ENCODE data around the gene MN1.

MN1 gene

GRCh38 chr22:27716074-27716473 is 85.5 kb downstream of the MN1 start:
- ATAC-seq: no peak
- TF ChIP-seq ZNF565 (CRISPR knock-in tag; conservative IDR thresholded peaks at IDR 0.05; ENCODE audit: low read depth) (peak; percentile 76; the same call in 1 of the 2 replicates), OSR1 (CRISPR knock-in tag; IDR thresholded peaks at IDR 0.05) (no peak)

GRCh38 chr22:27715106-27715505 is 86.5 kb downstream of the MN1 start:
- TF ChIP-seq CREB5 (CRISPR knock-in tag; IDR thresholded peaks at IDR 0.05; ENCODE audit: low read depth): no peak
- TF ChIP-seq ARNTL (CRISPR knock-in tag; IDR thresholded peaks at IDR 0.05; ENCODE audit: borderline replicate concordance, low read depth): no peak
- TF ChIP-seq TCF4 (CRISPR knock-in tag; IDR thresholded peaks at IDR 0.05; ENCODE audit: borderline replicate concordance): no peak
- TF ChIP-seq ZNF8 (CRISPR knock-in tag; IDR thresholded peaks at IDR 0.05): no peak
- no peak for TF ChIP-seq TSHZ2 (CRISPR knock-in tag; IDR thresholded peaks at IDR 0.05)
- TF ChIP-seq TOX (CRISPR knock-in tag; IDR thresholded peaks at IDR 0.05; ENCODE audit: borderline replicate concordance): no peak
- no peak for TF ChIP-seq ZNF70 (CRISPR knock-in tag; IDR thresholded peaks at IDR 0.05)
- no peak for TF ChIP-seq PATZ1 (CRISPR knock-in tag; IDR thresholded peaks at IDR 0.05; ENCODE audit: borderline replicate concordance)
- no peak for TF ChIP-seq SNAI2 (CRISPR knock-in tag; IDR thresholded peaks at IDR 0.05)
- TF ChIP-seq ZFP30 (CRISPR knock-in tag; IDR thresholded peaks at IDR 0.05): no peak
- no peak for TF ChIP-seq GLIS3 (CRISPR knock-in tag; IDR thresholded peaks at IDR 0.05)
- no peak for TF ChIP-seq CSRNP3 (CRISPR knock-in tag; IDR thresholded peaks at IDR 0.05)
- TF ChIP-seq ESRRG (CRISPR knock-in tag; IDR thresholded peaks at IDR 0.05): no peak
- ATAC-seq: no peak; the same call in 2 of the 3 replicates

GRCh38 chr22:27714068-27714467 is 87.5 kb downstream of the MN1 start:
- TF ChIP-seq TSHZ2 (CRISPR knock-in tag; IDR thresholded peaks at IDR 0.05) (no peak), ZFP3 (CRISPR knock-in tag; IDR thresholded peaks at IDR 0.05) (no peak), OSR1 (CRISPR knock-in tag; IDR thresholded peaks at IDR 0.05) (no peak), ARNTL (CRISPR knock-in tag; IDR thresholded peaks at IDR 0.05; ENCODE audit: borderline replicate concordance, low read depth) (no peak), CREB5 (CRISPR knock-in tag; IDR thresholded peaks at IDR 0.05; ENCODE audit: low read depth) (no peak), ZNF8 (CRISPR knock-in tag; IDR thresholded peaks at IDR 0.05) (no peak), TCF4 (CRISPR knock-in tag; IDR thresholded peaks at IDR 0.05; ENCODE audit: borderline replicate concordance) (no peak), SNAI2 (CRISPR knock-in tag; IDR thresholded peaks at IDR 0.05) (no peak), CSDC2 (CRISPR knock-in tag; IDR thresholded peaks at IDR 0.05) (no peak)
- TF ChIP-seq, protein P1, sequence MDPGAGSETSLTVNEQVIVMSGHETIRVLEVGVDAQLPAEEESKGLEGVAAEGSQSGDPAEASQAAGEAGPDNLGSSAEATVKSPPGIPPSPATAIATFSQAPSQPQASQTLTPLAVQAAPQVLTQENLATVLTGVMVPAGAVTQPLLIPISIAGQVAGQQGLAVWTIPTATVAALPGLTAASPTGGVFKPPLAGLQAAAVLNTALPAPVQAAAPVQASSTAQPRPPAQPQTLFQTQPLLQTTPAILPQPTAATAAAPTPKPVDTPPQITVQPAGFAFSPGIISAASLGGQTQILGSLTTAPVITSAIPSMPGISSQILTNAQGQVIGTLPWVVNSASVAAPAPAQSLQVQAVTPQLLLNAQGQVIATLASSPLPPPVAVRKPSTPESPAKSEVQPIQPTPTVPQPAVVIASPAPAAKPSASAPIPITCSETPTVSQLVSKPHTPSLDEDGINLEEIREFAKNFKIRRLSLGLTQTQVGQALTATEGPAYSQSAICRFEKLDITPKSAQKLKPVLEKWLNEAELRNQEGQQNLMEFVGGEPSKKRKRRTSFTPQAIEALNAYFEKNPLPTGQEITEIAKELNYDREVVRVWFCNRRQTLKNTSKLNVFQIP (CRISPR knock-in tag; IDR thresholded peaks at IDR 0.05; ENCODE audit: borderline replicate concordance, low read depth): no peak
- ATAC-seq: no peak

All from SK-N-SH treated with all-trans-retinoic acid at 6 μM for 48 hours (cell line).